Measurements from ENCODE around the gene SNX14. TPM values are rescaled to one million over a fixed set of nuclear protein-coding genes. Genes with fewer than 3 reads are reported as not detected.

Gene SNX14
- total and polyA plus RNA-seq, 2 donors (not counting 3 experiments of a cell fraction or from before 2014, with no cell fraction given) = 41.3 to 74.3 TPM

- H3K36me3 ChIP-seq (ENCODE audit: control insufficient read depth in 2 of 2, extremely low read depth in 1 of 2, insufficient read depth in 2 of 2, low read length in 2 of 2) = peaks cover 5% of the 10 kb centered on the region in 2 experiments
- H3K4me3 ChIP-seq (replicated peaks in 1 of 3; ENCODE audit: insufficient read depth in 1 of 3, low read depth in 1 of 3, low read length in 3 of 3) = no peak overlapping the region
- intact Hi-C loops (cut with micrococcal nuclease) = loop anchor here (10.0 kb wide), 1 partner anchor 824 kb away; no protein-coding TSS in a partner anchor
- H2AFZ ChIP-seq (ENCODE audit: low read depth, low read length) = no peak overlapping the region
- no peaks in the 10 kb centered on the region for H3K9me3 ChIP-seq (replicated peaks; ENCODE audit: control insufficient read depth, insufficient read depth, low read length)
- no peak for FAIRE-seq
- H3K9ac ChIP-seq (replicated peaks; ENCODE audit: extremely low read depth, insufficient read depth, low read length) = no peak overlapping the region
- no peaks in the 10 kb centered on the region for H3K9me1 ChIP-seq (replicated peaks; ENCODE audit: control insufficient read depth, extremely low read depth, insufficient read depth, low read length)
- ChIA-PET POLR2A (no interaction called here), CTCF (interaction anchor here (0.7 to 22.7 kb wide), 8 partner anchors 10 to 113 kb away, joined by 3 to 541 read pairs (median 4); partner anchors contain the start of gene NT5E)
- DNase-seq (ENCODE audit: low read depth, low spot score) = no peak
- no peak overlapping the region for H3K27ac ChIP-seq (ENCODE audit: insufficient read depth, low read depth, low read length)
- H3K4me1 ChIP-seq (ENCODE audit: control insufficient read depth, extremely low read depth, insufficient read depth, low read length) = peaks cover 31% of the 10 kb centered on the region
- BruUV-seq (replicated peaks) = no TSS peak
- H4K20me1 ChIP-seq (replicated peaks; ENCODE audit: control insufficient read depth, extremely low read depth, insufficient read depth, low read length) = no peaks in the 10 kb centered on the region
- H3K79me2 ChIP-seq (ENCODE audit: control insufficient read depth, insufficient read depth, low read length) = peaks cover 4% of the 10 kb centered on the region
- dilution Hi-C loops (cut with MboI; ENCODE audit: extremely low pct_ligation_motif_present, low sequenced_read_pairs) = loop anchor here (25.0 kb wide), 1 partner anchor 106 kb away; no protein-coding TSS in a partner anchor
- H3K27me3 ChIP-seq (ENCODE audit: control insufficient read depth in 2 of 2, insufficient read depth in 2 of 2, low read length in 2 of 2) = no peaks in the 10 kb centered on the region
- no peak overlapping the region for H3K4me2 ChIP-seq (ENCODE audit: insufficient read depth, low read length)
- TF ChIP-seq POLR2A (IDR thresholded peaks at IDR 0.05; ENCODE audit: low read depth, low read length) (no peak), GATA2 (IDR thresholded peaks at IDR 0.05; ENCODE audit: insufficient read depth, insufficient read length, low read depth, low read length) (no peak), MAX (IDR thresholded peaks at IDR 0.05; ENCODE audit: insufficient read depth, insufficient read length) (no peak), MYC (IDR thresholded peaks at IDR 0.05; ENCODE audit: low read depth, low read length) (no peak), JUN (IDR thresholded peaks at IDR 0.05; ENCODE audit: borderline replicate concordance, insufficient read depth, insufficient read length, low read depth) (no peak), FOS (IDR thresholded peaks at IDR 0.05; ENCODE audit: borderline replicate concordance, insufficient read depth, low read length) (no peak), CTCF (IDR thresholded peaks at IDR 0.05; ENCODE audit: extremely low read depth in 1 of 2, insufficient read depth in 1 of 2, low read depth in 1 of 2, low read length in 2 of 2) (no peak), POLR2AphosphoS5 (IDR thresholded peaks at IDR 0.05; ENCODE audit: insufficient read depth, low read depth, low read length) (no peak), EZH2 (IDR thresholded peaks at IDR 0.05; ENCODE audit: borderline replicate concordance, low read depth, low read length, severe bottlenecking) (no peak)
These were observed 125.3 kb downstream of the SNX14 start for GRCh38 chr6:85468326-85468725.

All from endothelial cell of umbilical vein (primary cell).